ENCODE data around the gene ARID1A.

DNA sequence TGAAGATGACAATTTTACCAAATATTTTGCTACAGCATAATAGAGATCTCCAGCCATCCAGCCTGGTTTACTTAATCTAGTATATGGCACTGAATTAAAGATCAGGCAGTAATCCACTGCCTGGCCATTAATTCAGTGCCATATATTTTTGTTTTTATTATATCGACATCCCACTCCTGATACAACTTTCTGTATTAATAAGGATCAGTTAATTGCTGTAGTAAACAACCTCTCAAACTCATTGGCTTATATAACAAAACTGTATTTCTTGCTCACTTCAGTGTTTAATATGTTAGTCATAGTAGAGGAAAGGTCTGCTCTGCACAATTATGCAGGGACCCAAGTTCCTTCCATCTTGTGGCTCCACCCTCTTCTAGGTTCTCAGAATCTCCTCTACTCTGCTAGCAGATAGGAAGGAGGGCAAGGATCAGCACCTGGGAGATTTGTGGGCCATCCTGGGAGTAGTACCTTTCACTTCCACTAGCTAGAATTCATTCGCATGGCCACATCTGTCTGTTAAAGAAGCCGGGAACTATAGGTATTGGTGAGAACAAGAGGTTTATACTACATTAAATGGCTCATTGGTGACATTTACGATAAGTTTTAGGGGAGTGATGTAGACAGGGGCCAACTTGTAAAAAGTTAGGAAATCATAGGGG, 127.1 kb downstream of the ARID1A start:
- no peak for TF ChIP-seq RAD21 (IDR thresholded peaks at IDR 0.05; ENCODE audit: low read length)
- no peak for TF ChIP-seq MAFK (IDR thresholded peaks at IDR 0.05; ENCODE audit: low read depth, low read length)
- TF ChIP-seq, protein P1, sequence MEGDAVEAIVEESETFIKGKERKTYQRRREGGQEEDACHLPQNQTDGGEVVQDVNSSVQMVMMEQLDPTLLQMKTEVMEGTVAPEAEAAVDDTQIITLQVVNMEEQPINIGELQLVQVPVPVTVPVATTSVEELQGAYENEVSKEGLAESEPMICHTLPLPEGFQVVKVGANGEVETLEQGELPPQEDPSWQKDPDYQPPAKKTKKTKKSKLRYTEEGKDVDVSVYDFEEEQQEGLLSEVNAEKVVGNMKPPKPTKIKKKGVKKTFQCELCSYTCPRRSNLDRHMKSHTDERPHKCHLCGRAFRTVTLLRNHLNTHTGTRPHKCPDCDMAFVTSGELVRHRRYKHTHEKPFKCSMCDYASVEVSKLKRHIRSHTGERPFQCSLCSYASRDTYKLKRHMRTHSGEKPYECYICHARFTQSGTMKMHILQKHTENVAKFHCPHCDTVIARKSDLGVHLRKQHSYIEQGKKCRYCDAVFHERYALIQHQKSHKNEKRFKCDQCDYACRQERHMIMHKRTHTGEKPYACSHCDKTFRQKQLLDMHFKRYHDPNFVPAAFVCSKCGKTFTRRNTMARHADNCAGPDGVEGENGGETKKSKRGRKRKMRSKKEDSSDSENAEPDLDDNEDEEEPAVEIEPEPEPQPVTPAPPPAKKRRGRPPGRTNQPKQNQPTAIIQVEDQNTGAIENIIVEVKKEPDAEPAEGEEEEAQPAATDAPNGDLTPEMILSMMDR (conservative IDR thresholded peaks at IDR 0.05; ENCODE audit: low read depth, low read length), result no peak
- TF ChIP-seq POLR2A (IDR thresholded peaks at IDR 0.05; ENCODE audit: low read depth, low read length), result no peak
- TF ChIP-seq RFX5 (IDR thresholded peaks at IDR 0.05; ENCODE audit: low read depth, low read length), result no peak
- no peak for TF ChIP-seq CEBPB (IDR thresholded peaks at IDR 0.05; ENCODE audit: low read depth, low read length)
- TF ChIP-seq, protein P2, sequence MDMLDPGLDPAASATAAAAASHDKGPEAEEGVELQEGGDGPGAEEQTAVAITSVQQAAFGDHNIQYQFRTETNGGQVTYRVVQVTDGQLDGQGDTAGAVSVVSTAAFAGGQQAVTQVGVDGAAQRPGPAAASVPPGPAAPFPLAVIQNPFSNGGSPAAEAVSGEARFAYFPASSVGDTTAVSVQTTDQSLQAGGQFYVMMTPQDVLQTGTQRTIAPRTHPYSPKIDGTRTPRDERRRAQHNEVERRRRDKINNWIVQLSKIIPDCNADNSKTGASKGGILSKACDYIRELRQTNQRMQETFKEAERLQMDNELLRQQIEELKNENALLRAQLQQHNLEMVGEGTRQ (IDR thresholded peaks at IDR 0.05; ENCODE audit: low read depth, low read length), result no peak
